ENCODE data around the gene PODXL. TPM values are rescaled to one million over a fixed set of nuclear protein-coding genes. Genes with fewer than 3 reads are reported as not detected.

Gene PODXL
- total RNA-seq, 1 donor from 2014 or later, result 11.4 TPM

DNA sequence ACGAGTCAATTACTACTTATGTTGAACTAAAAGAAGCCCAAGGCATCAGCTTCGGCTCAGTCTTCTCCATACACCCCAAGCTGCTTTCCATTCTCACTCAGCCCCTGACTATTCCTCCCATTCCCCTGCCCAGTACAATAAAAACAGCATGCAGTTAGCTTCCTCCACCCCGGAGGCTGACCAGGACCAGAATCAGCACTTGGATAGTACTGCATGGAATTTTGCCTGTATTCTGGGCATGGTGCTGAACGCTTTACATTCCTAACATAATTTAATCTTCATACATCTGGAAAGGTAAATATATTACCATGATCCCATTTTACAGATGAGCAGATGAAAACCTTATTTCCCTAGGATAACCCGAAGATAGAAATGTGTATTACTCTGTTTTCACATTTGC is 7.5 kb upstream of the PODXL start:
- no peak for DNase-seq

GRCh38 chr7:131562941-131563340 is 6.5 kb upstream of the PODXL start:
- DNase-seq, result no peak

DNA sequence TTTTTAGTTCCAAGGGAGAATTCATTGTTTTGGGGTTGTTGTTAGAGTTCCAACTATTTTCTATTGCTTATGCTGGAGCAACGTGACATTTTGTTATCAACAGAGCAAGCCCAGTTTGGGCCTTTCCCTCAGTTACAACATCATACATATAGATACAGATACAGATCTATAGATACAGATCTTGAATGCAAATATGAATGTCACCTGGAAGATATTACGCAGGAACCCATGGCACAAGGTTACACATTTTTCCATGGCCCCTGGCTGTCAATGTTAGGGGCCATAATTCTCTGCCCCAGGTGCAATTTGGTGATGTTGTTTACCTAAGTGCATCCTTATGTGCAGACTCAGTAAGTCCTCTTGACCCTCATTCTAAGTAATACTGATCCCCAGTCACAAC is 3.6 kb upstream of the PODXL start:
- DNase-seq, result no peak

DNA sequence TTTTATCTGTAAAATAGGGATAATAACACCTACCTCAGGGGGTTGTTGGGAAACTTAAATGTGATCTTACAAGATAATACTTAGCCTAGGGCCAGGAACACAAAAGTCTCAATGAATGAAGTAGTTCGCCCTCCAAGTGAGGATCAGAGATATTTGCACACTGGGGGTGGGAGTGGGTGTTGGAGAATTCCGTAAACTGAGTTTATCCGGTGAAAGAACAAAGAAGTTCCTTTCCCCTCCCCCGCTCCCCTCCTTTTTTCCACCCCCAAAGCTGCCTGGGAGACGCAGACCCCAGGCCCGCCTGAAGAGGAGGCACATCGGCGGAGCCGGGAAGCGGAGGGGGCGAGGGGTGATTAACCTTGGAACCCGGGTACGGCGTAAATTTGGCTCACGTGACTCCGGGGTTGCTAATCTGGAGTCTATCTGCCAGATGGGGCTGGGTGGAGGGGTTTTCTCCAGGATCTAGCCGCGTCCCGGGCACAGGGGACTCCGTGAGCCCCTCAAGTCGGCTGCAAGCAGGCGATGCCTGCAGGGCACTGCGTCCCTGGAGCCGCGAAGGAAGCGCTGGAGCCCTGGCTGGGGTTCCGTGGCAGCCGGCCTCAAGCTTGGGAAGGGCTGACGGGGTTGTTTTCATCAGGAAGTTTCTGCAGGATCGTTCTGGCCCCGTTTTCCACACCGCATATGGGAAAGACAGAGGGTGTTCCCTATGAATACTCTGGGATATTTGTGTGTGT is 1.4 kb upstream of the PODXL start:
- no peak for DNase-seq

DNA sequence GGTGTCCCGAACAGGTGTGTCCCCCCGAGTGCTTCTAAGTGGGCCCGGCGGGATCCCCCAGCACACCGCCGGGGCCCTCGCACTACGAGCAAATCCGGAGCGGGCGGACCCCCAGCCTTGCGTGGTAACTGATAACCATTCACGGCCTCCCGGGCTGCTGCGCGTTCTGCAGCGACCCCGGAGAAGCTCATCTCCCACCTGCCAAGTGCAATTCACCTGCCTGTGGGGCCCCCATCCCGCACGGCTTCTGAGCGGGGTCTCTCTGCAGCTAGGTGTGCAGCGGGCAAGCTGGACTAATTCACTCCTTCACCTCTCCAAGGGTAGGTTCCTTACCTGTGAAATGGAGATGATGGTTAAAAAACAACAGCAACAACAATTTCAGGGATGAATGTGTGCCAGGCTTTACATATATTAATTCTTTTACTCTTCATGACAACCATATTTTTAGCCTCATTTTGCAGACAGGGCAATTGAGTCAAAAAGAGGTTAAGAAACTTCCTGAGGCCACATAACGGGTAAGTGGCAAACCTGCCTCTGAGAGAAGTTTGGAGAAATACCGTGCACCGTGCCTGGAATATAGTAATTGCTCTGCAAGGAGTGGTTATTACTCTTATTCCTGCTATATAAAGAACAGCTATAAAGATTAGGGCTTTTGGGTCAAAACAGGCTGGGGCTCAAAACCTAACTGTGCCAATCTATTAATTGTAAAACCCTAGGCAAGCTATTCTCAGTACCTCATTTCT is 652 bp upstream of the PODXL start:
- no peak for DNase-seq

- no peak for DNase-seq
These were observed 826 bp downstream of the PODXL start for GRCh38 chr7:131555552-131556052.

DNA sequence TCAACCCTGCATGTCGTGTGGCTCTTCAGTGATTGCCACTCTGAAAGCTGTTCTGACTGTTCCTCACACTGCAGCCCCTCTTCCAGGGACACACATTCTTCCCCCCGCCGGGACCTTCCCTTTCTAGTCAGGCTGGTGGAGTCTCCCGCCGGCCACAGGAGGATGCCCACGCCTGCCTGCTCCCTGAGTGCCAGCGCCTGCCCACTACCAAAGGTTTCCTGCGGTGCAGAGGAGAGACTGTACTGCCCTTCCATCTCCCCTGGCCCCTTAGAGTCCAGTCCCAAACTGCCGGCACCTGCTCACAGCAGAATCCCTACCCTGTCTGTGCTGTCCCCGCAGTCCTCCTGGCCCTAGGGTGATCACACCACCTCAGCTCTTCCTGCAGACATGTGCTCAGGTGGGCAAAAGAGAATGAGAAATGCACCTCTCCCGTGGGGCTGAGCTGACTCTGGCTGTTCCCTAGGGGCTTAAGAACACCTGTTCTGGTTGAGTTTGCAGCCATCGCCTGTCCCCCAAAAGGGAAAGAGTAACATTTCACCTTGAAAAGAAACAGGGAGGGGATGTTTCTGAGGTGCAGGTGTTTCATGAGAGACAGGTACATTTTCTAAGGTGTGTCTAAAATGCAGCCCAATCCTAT is 1.4 kb downstream of the PODXL start:
- DNase-seq, result no peak

DNA sequence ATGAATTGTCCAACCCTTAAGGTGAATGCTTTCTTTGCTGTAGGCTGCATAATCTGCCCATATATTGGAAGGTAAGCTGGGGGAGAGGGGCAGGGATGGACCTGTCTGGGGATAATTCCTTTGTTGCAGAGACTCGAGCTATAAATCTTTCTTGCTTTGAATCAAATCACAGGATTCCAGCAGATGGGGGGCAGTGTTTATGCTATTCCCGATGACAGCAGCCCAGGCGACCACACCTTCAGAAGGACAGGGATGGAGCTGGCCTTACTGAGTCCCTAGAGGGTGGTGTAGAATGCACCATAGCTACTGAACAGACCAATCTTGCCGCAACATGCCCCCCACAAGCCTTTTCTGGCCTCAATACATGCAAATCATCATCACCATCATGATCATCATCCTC is 2.5 kb downstream of the PODXL start:
- no peak for DNase-seq

- DNase-seq, result no peak
These were observed 4.4 kb downstream of the PODXL start for GRCh38 chr7:131552053-131552452.

GRCh38 chr7:131550846-131551245 is 5.6 kb downstream of the PODXL start:
- DNase-seq, result no peak

DNA sequence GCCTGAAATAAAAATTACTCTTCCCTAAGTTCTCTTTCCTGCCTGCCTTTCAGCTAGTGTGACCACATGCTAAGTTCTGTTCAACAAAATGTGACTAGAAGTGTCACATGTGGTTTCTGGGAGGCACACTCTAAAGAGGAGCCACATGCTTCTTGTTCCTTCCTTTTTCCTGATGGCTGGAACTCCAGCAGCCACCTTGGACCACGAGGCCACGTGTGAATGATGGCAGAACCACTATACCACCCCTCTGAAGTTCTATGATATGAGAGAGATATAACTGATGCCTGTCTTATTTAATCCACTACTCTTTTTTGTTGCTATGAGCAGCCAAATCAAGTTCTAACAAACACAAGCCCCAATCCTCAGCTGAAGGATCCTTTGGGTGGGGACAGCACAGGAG is 8.1 kb downstream of the PODXL start:
- no peak for DNase-seq

DNA sequence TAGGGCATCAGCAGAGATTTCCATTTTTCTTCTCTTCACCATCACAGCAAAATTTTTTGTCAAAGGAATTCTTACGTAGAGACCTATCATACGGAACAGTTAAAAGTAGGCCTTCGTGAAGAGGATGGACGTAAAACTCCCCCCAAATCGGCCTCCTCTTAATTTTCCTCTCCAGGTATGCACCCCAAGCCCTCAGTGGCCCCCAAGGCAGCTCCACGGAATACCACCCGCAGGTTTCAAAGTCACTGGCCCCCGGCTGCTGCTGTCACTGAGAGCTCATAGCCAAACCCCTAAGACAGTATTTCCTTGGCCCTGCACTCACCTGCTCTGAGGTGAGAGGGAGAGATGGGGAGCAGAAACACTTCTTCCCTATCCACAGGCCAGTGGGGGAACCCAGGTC is 8.8 kb downstream of the PODXL start:
- DNase-seq, result no peak

DNA sequence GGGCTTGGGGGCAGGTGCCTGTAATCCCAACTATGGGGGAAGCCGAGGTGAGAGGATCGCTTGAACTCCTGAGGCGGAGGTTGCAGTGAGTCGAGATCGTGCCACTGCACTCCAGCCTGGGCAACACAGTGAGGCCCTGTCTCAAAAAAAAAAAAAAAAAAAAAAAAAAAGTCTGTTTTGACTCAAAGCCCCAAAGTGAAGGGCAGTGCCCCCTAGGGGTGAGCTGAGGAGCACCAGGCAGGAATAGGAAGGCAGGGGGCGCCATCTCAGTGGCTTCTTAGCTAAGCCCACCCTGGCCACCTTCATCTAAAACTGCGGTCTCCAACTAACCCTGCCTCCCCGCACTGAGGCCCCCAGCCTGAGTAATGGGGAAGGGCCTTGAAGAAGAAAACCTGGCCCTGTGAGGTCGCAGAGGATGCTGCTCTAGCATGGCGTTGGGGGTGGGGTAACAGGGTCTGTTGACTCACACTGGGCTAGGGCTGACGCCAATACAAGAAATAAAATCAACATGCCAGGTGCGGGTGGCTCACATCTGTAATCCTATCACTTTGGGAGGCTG is 9.8 kb downstream of the PODXL start:
- DNase-seq, result no peak

DNA sequence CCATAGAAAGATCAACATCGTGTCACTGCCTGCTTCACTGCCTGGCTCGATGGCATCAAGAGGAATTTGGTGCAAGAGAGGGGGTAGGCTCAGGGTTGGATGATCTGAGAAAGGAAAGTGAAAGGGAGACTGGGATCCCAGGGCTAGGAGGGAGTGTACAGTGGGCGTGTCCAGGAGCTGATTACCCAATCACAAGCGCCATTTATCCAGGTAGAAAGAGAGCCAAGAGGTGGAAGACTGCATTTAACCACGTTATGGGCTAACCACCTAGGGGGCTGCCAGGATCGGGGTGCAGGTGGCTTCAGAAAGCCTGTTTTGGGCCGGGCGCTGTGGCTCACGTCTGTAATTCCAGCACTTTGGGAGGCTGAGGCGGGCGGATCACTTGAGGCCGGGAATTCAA is 10.3 kb downstream of the PODXL start:
- DNase-seq, result no peak

GRCh38 chr7:131544449-131545301 is 11.8 kb downstream of the PODXL start:
- no peak for DNase-seq

DNA sequence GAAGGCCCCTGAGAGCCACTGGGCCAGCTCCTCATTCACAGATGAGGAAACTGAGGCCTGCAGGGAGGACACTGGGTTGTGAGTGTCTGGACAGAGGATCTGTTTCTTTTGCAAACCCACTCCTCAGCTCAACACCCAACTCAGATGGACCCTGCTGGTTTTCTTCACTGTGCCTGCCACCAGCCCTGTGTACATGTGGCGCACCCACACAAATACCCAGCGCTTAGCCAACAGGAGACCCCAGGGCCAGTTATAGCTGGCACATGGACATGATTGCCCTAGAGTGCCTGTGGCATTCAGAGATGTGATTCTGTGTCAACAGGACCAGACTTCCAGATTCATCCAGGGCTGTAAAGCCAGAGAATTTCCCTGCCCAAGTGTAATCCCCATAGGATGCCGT is 12.4 kb downstream of the PODXL start:
- no peak for DNase-seq

DNA sequence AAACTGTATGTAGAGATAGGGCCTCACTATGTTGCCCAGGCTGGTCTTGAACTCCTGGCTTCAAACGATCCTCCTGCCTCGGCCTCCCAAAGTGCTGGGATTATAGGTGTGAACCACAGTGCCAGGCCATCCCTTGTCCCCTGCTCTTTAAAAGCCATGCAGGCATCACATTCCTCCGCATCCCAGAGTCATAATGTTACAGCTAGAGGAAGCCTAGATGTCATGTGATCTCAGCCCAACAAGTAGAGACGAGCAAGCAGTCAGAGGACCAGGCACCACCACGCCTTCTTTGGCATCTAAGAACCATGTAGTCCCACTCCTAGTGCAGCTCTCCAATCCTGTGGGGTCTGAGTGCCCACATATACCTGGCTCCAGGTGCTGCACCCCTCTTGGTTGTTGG is 13.1 kb downstream of the PODXL start:
- DNase-seq, result no peak

DNA sequence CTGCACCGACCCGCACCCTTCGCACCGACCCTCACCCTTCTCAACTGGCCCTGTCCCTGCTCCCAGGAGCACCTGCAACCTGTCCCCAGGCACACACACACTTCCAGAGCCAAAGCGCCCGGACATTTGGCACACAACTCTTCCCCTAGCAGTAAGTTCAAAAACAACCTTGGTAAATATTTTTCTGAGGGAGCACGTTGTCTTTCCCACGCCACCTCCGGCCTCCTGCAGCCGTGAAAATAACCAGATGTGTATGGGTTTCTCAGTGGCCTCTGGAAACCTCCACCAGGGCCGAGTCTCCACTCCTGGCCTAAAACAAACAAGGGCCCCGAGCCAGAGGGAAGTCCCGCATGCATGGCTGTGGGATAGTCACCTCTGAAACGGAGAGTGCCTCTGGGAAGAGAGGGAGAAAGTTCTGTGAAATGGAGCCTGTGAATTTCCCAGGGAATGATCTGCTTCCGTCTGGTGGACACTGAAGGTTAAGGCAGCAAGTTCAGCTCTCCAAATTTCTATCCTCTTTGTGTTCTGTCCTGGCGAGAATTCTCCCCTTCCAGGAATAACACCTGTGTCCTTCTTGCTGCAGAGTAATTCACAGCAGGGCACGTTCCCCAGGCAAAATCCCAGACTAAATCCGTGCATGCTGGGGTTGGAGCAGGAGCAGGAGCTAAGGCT is 15.8 kb downstream of the PODXL start:
- DNase-seq, result no peak

DNA sequence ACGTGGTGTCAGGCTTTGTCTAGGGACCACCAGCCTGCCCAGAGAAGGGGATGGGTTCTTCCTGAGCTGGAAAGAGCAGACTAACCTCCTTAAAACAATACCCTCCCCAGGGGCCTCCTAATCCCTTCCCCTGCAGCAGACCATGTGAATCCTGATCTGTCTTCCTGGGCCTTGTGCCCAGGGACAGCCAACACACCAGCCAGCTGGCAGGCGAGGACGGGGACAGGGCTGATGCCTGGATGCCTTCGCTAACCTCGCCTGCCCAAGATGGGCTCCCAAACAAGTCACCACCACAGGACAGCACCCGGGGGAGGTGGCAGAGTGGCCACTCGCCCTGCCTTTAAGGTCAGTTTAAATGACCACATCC is 17.6 kb downstream of the PODXL start:
- no peak for DNase-seq

DNA sequence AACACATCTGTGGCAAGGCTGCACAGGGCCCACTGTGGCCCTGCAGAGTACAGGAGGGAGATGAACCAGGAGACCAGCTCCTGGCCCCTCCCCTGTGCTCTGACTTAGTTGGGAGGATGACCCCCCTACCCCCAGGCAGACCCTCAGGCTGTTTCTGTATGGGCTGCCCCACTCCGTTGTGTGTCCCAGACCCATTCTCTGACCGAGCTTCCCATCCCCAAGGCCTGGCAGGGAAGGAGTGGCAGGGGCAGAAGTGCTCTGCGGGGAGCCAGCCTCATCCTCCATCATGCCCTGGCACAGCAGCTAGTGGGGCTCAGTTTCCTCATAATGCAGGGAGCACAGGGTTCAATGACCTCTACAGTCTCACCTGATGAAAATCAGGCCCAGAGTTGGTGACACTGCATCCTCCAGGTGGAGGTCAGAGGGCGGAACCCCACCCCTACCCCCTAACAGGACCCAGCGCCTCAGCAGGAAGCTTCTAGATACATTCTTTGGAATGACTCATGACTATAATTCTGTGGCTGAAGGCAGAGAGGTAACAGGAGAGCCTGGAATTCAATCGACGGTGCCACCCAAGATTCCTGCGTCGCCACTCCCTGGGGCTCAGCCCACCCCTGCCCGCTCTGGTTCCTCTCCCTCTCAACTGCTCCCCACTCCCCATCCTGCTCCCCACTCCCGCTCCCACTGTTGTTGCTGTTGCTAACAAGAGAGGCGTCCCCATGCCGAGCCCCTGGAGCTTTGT is 18.2 kb downstream of the PODXL start:
- DNase-seq, result no peak

GRCh38 chr7:131537571-131537978 is 18.9 kb downstream of the PODXL start:
- no peak for DNase-seq

All from skin of body (tissue), 2 donors.